Neural progenitor cell (in vitro differentiated cells): Measurements from ENCODE around the gene MACROD2. TPM values are rescaled to one million over a fixed set of nuclear protein-coding genes. Genes with fewer than 3 reads are reported as not detected.

Source experiments
- DNase-seq: peaks from one replicate; pipeline ENCODE4 v3.0.0-alpha.2; 2016; ENCODE audit warnings: low spot score
- H2AFZ ChIP-seq: fragments of 200-600 bp; sonication (generic); replicated peaks from 2 replicates; pipeline ENCODE4 v1.6.1; 2016; ENCODE audit warnings: antibody characterized with exemption
- H3F3A ChIP-seq: fragments of 200-600 bp; sonication (generic); 2 replicates; pipeline ENCODE4 v1.6.1; 2016; ENCODE audit warnings: antibody characterized with exemption, low read depth
- H3K27ac ChIP-seq: fragments of 200-600 bp; sonication (generic); 2 replicates; pipeline ENCODE4 v1.5.1; 2016; ENCODE audit warnings: mild to moderate bottlenecking
- H3K27me3 ChIP-seq: fragments of 200-600 bp; sonication (generic); 2 replicates; pipeline ENCODE4 v1.6.1; 2016; ENCODE audit warnings: mild to moderate bottlenecking, moderate library complexity
- H3K36me3 ChIP-seq: fragments of 200-600 bp; sonication (generic); 2 replicates; pipeline ENCODE4 v1.5.1; 2016
- H3K4me1 ChIP-seq: fragments of 200-600 bp; sonication (generic); 2 replicates; pipeline ENCODE4 v1.6.1; 2016; ENCODE audit warnings: mixed run types
- H3K4me2 ChIP-seq: fragments of 200-600 bp; sonication (generic); 2 replicates; pipeline ENCODE4 v1.6.1; 2016
- H3K4me3 ChIP-seq: fragments of 200-600 bp; sonication (generic); 2 replicates; pipeline ENCODE4 v1.5.1; 2016
- H3K79me2 ChIP-seq: fragments of 200-600 bp; sonication (generic); 2 replicates; pipeline ENCODE4 v1.6.1; 2016; ENCODE audit warnings: low read depth
- H3K9ac ChIP-seq: fragments of 200-600 bp; sonication (generic); 2 replicates; pipeline ENCODE4 v1.6.1; 2016
- H3K9me3 ChIP-seq: fragments of 200-600 bp; sonication (generic); 2 replicates; pipeline ENCODE4 v1.5.1; 2016; ENCODE audit warnings: low read depth
- H4K20me1 ChIP-seq: fragments of 200-600 bp; sonication (generic); 2 replicates; pipeline ENCODE4 v1.6.1; 2016; ENCODE audit warnings: low read depth
- H3K27ac Mint-ChIP-seq: 3 replicates; pipeline ENCODE4 v1.8.0; 2021; ENCODE audit warnings: mixed read lengths
- H3K27me3 Mint-ChIP-seq: 2 replicates; pipeline ENCODE4 v1.8.0; 2022; ENCODE audit warnings: low read depth, mild to moderate bottlenecking, inconsistent platforms, moderate library complexity, mixed read lengths; ENCODE audit not compliant: insufficient read depth
- H3K36me3 Mint-ChIP-seq: 3 replicates; pipeline ENCODE4 v1.8.0; 2021; ENCODE audit warnings: mixed read lengths
- H3K4me1 Mint-ChIP-seq: 3 replicates; pipeline ENCODE4 v1.8.0; 2021; ENCODE audit warnings: mixed read lengths
- H3K4me3 Mint-ChIP-seq: 3 replicates; pipeline ENCODE4 v1.8.0; 2021; ENCODE audit warnings: mild to moderate bottlenecking, moderate library complexity, mixed read lengths
- H3K9me3 Mint-ChIP-seq: 3 replicates; pipeline ENCODE4 v1.8.0; 2020; ENCODE audit warnings: mixed read lengths
- EZH2 ChIP-seq: fragments of 200-600 bp; sonication (generic); IDR thresholded peaks from 2 replicates; pipeline ENCODE4 v1.6.1; 2017; ENCODE audit warnings: antibody characterized with exemption, mild to moderate bottlenecking, moderate library complexity
- EZH2phosphoT487 ChIP-seq: fragments of 200-600 bp; sonication (generic); IDR thresholded peaks from 2 replicates; pipeline ENCODE4 v1.6.1; 2017; ENCODE audit warnings: antibody characterized with exemption
- total RNA-seq: library from RNA; depleted of rRNA; stranded (reverse); fragments of >200 nt; gene quantifications from 2 replicates; pipeline ENCODE4 v1.2.3, GENCODE V29; 2015; ENCODE audit warnings: low replicate concordance
- TF ChIP-seq, protein P1 (sequence below): fragments of 200-600 bp; sonication (generic); IDR thresholded peaks from 2 replicates; pipeline ENCODE4 v1.5.1; 2017; ENCODE audit warnings: antibody characterized with exemption, mild to moderate bottlenecking

MACROD2 gene
- total RNA-seq, 1 donor from 2014 or later: 11.9 TPM

GRCh38 chr20:15711177-15711576 lies 1715.9 kb downstream of the MACROD2 start:
- no peaks in the 10 kb centered on the region for H3K79me2 ChIP-seq
- H3K27me3 ChIP-seq: no peaks in the 10 kb centered on the region
- no peak overlapping the region for H3K4me2 ChIP-seq
- no peaks in the 10 kb centered on the region for H3K36me3 ChIP-seq
- H2AFZ ChIP-seq: no peak overlapping the region
- no peaks in the 10 kb centered on the region for H4K20me1 ChIP-seq
- DNase-seq: no peak
- Mint-ChIP-seq H3K36me3 (no peaks in the 10 kb centered on the region), H3K4me3 (no peak overlapping the region), H3K27me3 (peaks cover 5% of the 10 kb centered on the region), H3K4me1 (peaks cover under 1% of the 10 kb centered on the region), H3K9me3 (no peaks in the 10 kb centered on the region), H3K27ac (no peak overlapping the region)
- TF ChIP-seq, protein P1, sequence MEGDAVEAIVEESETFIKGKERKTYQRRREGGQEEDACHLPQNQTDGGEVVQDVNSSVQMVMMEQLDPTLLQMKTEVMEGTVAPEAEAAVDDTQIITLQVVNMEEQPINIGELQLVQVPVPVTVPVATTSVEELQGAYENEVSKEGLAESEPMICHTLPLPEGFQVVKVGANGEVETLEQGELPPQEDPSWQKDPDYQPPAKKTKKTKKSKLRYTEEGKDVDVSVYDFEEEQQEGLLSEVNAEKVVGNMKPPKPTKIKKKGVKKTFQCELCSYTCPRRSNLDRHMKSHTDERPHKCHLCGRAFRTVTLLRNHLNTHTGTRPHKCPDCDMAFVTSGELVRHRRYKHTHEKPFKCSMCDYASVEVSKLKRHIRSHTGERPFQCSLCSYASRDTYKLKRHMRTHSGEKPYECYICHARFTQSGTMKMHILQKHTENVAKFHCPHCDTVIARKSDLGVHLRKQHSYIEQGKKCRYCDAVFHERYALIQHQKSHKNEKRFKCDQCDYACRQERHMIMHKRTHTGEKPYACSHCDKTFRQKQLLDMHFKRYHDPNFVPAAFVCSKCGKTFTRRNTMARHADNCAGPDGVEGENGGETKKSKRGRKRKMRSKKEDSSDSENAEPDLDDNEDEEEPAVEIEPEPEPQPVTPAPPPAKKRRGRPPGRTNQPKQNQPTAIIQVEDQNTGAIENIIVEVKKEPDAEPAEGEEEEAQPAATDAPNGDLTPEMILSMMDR: no peak
- TF ChIP-seq EZH2phosphoT487 (no peak), EZH2 (no peak)
- no peak overlapping the region for H3K4me3 ChIP-seq
- H3K27ac ChIP-seq: no peak overlapping the region
- H3F3A ChIP-seq: no peaks in the 10 kb centered on the region
- H3K4me1 ChIP-seq: peaks cover 20% of the 10 kb centered on the region
- no peaks in the 10 kb centered on the region for H3K9me3 ChIP-seq
- no peak overlapping the region for H3K9ac ChIP-seq

DNA sequence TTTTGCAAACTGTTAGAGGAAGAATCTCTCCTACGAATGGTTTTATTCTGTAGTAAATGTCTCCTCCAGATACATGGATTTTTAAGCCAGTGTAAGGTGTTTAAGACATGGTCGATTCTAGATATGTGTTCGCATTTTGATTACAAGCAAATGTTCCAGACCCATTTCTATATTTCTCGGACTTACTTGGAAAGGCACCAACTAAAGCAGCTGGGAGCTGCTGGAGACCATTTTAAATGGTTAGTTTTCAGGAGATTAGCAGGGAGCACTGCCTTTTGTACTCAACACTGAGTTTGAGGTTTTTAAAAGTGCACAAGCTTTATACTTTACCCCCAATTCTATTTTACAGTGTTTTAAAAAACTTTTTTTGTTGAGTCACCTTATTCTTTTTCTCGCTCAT lies 1720.9 kb downstream of the MACROD2 start:
- H3K27me3 ChIP-seq: no peaks in the 10 kb centered on the region
- H3K9me3 ChIP-seq: no peaks in the 10 kb centered on the region
- Mint-ChIP-seq H3K27me3 (peaks cover 2% of the 10 kb centered on the region), H3K4me1 (peaks cover 8% of the 10 kb centered on the region), H3K36me3 (no peaks in the 10 kb centered on the region), H3K9me3 (no peaks in the 10 kb centered on the region), H3K4me3 (no peak overlapping the region), H3K27ac (no peak overlapping the region)
- peak overlapping the region; percentile 58 for H3K4me2 ChIP-seq
- H3F3A ChIP-seq: no peaks in the 10 kb centered on the region
- H3K36me3 ChIP-seq: no peaks in the 10 kb centered on the region
- H3K9ac ChIP-seq: no peak overlapping the region
- H3K79me2 ChIP-seq: no peaks in the 10 kb centered on the region
- peaks cover 28% of the 10 kb centered on the region for H3K4me1 ChIP-seq
- no peak overlapping the region for H3K4me3 ChIP-seq
- peak; percentile 15 for DNase-seq
- H2AFZ ChIP-seq: peak overlapping the region; percentile 86
- no peaks in the 10 kb centered on the region for H4K20me1 ChIP-seq
- H3K27ac ChIP-seq: peak overlapping the region; percentile 27
- no peak for TF ChIP-seq EZH2phosphoT487
- TF ChIP-seq, protein P1: no peak
- no peak for TF ChIP-seq EZH2

- H3K27ac ChIP-seq: no peak overlapping the region
- no peaks in the 10 kb centered on the region for H3K4me1 ChIP-seq
- H4K20me1 ChIP-seq: no peaks in the 10 kb centered on the region
- TF ChIP-seq, protein P1: no peak
- TF ChIP-seq EZH2 (no peak), EZH2phosphoT487 (no peak)
- no peak overlapping the region for H2AFZ ChIP-seq
- no peaks in the 10 kb centered on the region for H3K9me3 ChIP-seq
- DNase-seq: no peak
- Mint-ChIP-seq H3K9me3 (peaks cover 32% of the 10 kb centered on the region), H3K27ac (no peak overlapping the region), H3K27me3 (peaks cover 2% of the 10 kb centered on the region), H3K36me3 (no peaks in the 10 kb centered on the region), H3K4me1 (no peaks in the 10 kb centered on the region), H3K4me3 (no peak overlapping the region)
- H3K9ac ChIP-seq: no peak overlapping the region
- H3K27me3 ChIP-seq: no peaks in the 10 kb centered on the region
- no peaks in the 10 kb centered on the region for H3K79me2 ChIP-seq
- H3F3A ChIP-seq: no peaks in the 10 kb centered on the region
- H3K4me3 ChIP-seq: no peak overlapping the region
- H3K36me3 ChIP-seq: no peaks in the 10 kb centered on the region
- no peak overlapping the region for H3K4me2 ChIP-seq
Observed at GRCh38 chr20:15726416-15726815, 1731.1 kb downstream of the MACROD2 start.
